Neural cell (in vitro differentiated cells): Measurements from ENCODE around the gene CCDC174.

Experiments used
- EP300 ChIP-seq: fragments of 450-650 bp; conservative IDR thresholded peaks from 2 replicates; pipeline ENCODE4 v1.6.1; 2014; ENCODE audit warnings: antibody characterized with exemption, mild to moderate bottlenecking, moderate library complexity; ENCODE audit not compliant: poor library complexity, severe bottlenecking
- EZH2 ChIP-seq: fragments of 200-600, 300-800 bp; shearing (Covaris generic), sonication (generic); IDR thresholded peaks from 2 replicates; pipeline ENCODE4 v1.6.1; 2014; ENCODE audit warnings: antibody characterized with exemption, low read length, borderline replicate concordance, mild to moderate bottlenecking; ENCODE audit not compliant: insufficient read depth, poor library complexity, severe bottlenecking
- MXI1 ChIP-seq: fragments of 450-650 bp; conservative IDR thresholded peaks from 2 replicates; pipeline ENCODE4 v1.6.1; 2014; ENCODE audit warnings: antibody characterized with exemption, mild to moderate bottlenecking; ENCODE audit not compliant: poor library complexity, severe bottlenecking
- POLR2AphosphoS5 ChIP-seq: IDR thresholded peaks from 2 replicates; pipeline ENCODE4 v1.6.1; 2012
- SMC3 ChIP-seq: fragments of 450-650 bp; conservative IDR thresholded peaks from 2 replicates; pipeline ENCODE4 v1.6.1; 2014; ENCODE audit warnings: antibody characterized with exemption, mild to moderate bottlenecking, moderate library complexity; ENCODE audit not compliant: poor library complexity
- TAF1 ChIP-seq: IDR thresholded peaks from 2 replicates; pipeline ENCODE4 v1.6.1; 2012; ENCODE audit warnings: low read depth
- TF ChIP-seq, protein P1 (sequence below): fragments of 450-650 bp; IDR thresholded peaks from 2 replicates; pipeline ENCODE4 v1.5.1; 2014; ENCODE audit warnings: antibody characterized with exemption, mild to moderate bottlenecking, moderate library complexity; ENCODE audit not compliant: poor library complexity, severe bottlenecking
- TF ChIP-seq, protein P2 (sequence below): IDR thresholded peaks from 2 replicates; pipeline ENCODE4 v1.6.1; 2012; ENCODE audit warnings: borderline replicate concordance

DNA sequence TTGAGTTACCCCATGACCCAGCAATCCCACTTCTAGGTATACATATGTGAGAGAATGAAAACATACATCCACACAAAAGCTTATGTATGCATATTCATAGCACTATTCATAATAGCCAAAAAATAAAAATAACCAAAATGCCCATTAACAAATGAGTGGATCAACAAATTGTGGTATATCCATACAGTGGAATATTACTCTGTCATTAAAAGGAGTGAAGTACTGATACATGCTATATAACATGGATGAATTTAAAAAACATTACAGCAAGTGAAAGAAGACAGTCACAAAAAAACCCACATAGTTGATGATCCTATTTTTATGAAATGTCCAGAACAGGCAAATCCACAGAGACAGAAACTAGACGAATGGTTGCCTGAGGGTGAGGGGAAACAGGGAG, 28.6 kb downstream of the CCDC174 start:
- TF ChIP-seq, protein P1, sequence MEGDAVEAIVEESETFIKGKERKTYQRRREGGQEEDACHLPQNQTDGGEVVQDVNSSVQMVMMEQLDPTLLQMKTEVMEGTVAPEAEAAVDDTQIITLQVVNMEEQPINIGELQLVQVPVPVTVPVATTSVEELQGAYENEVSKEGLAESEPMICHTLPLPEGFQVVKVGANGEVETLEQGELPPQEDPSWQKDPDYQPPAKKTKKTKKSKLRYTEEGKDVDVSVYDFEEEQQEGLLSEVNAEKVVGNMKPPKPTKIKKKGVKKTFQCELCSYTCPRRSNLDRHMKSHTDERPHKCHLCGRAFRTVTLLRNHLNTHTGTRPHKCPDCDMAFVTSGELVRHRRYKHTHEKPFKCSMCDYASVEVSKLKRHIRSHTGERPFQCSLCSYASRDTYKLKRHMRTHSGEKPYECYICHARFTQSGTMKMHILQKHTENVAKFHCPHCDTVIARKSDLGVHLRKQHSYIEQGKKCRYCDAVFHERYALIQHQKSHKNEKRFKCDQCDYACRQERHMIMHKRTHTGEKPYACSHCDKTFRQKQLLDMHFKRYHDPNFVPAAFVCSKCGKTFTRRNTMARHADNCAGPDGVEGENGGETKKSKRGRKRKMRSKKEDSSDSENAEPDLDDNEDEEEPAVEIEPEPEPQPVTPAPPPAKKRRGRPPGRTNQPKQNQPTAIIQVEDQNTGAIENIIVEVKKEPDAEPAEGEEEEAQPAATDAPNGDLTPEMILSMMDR, result no peak
- TF ChIP-seq EZH2 (no peak), TAF1 (no peak), MXI1 (no peak), EP300 (no peak), SMC3 (no peak), POLR2AphosphoS5 (no peak)
- TF ChIP-seq, protein P2, sequence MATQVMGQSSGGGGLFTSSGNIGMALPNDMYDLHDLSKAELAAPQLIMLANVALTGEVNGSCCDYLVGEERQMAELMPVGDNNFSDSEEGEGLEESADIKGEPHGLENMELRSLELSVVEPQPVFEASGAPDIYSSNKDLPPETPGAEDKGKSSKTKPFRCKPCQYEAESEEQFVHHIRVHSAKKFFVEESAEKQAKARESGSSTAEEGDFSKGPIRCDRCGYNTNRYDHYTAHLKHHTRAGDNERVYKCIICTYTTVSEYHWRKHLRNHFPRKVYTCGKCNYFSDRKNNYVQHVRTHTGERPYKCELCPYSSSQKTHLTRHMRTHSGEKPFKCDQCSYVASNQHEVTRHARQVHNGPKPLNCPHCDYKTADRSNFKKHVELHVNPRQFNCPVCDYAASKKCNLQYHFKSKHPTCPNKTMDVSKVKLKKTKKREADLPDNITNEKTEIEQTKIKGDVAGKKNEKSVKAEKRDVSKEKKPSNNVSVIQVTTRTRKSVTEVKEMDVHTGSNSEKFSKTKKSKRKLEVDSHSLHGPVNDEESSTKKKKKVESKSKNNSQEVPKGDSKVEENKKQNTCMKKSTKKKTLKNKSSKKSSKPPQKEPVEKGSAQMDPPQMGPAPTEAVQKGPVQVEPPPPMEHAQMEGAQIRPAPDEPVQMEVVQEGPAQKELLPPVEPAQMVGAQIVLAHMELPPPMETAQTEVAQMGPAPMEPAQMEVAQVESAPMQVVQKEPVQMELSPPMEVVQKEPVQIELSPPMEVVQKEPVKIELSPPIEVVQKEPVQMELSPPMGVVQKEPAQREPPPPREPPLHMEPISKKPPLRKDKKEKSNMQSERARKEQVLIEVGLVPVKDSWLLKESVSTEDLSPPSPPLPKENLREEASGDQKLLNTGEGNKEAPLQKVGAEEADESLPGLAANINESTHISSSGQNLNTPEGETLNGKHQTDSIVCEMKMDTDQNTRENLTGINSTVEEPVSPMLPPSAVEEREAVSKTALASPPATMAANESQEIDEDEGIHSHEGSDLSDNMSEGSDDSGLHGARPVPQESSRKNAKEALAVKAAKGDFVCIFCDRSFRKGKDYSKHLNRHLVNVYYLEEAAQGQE, result no peak
